Astrocyte (in vitro differentiated cells and primary cell): ENCODE data around the gene ALDH3B2.
"Not testable (repeated sequence)": the region's sequence is repeated elsewhere in the genome, so short reads cannot be mapped to it uniquely, and the experiment has no call there.

Source experiments
- EZH2 ChIP-seq: IDR thresholded peaks from 2 replicates; pipeline ENCODE4 v1.6.1; 2012; ENCODE audit warnings: mild to moderate bottlenecking, low read length, inconsistent platforms; ENCODE audit not compliant: insufficient read depth
- TF ChIP-seq, protein P1 (sequence below): IDR thresholded peaks from 2 replicates; pipeline ENCODE4 v1.5.1; 2011; ENCODE audit warnings: low read depth, mild to moderate bottlenecking, inconsistent platforms, low read length, moderate library complexity; ENCODE audit not compliant: insufficient read depth

- not testable (repeated sequence) for TF ChIP-seq EZH2
- TF ChIP-seq, protein P1, sequence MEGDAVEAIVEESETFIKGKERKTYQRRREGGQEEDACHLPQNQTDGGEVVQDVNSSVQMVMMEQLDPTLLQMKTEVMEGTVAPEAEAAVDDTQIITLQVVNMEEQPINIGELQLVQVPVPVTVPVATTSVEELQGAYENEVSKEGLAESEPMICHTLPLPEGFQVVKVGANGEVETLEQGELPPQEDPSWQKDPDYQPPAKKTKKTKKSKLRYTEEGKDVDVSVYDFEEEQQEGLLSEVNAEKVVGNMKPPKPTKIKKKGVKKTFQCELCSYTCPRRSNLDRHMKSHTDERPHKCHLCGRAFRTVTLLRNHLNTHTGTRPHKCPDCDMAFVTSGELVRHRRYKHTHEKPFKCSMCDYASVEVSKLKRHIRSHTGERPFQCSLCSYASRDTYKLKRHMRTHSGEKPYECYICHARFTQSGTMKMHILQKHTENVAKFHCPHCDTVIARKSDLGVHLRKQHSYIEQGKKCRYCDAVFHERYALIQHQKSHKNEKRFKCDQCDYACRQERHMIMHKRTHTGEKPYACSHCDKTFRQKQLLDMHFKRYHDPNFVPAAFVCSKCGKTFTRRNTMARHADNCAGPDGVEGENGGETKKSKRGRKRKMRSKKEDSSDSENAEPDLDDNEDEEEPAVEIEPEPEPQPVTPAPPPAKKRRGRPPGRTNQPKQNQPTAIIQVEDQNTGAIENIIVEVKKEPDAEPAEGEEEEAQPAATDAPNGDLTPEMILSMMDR, result not testable (repeated sequence)
Measured at GRCh38 chr11:67621928-67622327, 52.5 kb downstream of the ALDH3B2 start.
